Measurements from ENCODE around the gene RIC3. TPM values are rescaled to one million over a fixed set of nuclear protein-coding genes. Genes with fewer than 3 reads are reported as not detected.
"Not testable (repeated sequence)": the region's sequence is repeated elsewhere in the genome, so short reads cannot be mapped to it uniquely, and the experiment has no call there.

The RIC3 gene
- total RNA-seq, 2 donors from 2014 or later, result 17.2 to 17.8 TPM

GRCh38 chr11:8167796-8168195 is 1.0 kb downstream of the RIC3 start:
- H3K27me3 Mint-ChIP-seq (ENCODE audit: low read depth), result peaks cover 34% of the 10 kb centered on the region
- peak overlapping the region; percentile 20 for H3K27ac Mint-ChIP-seq
- peak overlapping the region; percentile 83 to 91 for H3K4me3 Mint-ChIP-seq

GRCh38 chr11:8164746-8165145 is 4.1 kb downstream of the RIC3 start:
- ATAC-seq (replicated peaks in 1 of 2) (no peak), DNase-seq (no peak)
- H3K4me3 Mint-ChIP-seq, result no peak overlapping the region
- no peaks in the 10 kb centered on the region for H3K9me3 Mint-ChIP-seq
- no peak overlapping the region for H3K27ac Mint-ChIP-seq
- peaks cover 23% of the 10 kb centered on the region for H3K4me1 Mint-ChIP-seq (ENCODE audit: low read depth)
- H3K36me3 Mint-ChIP-seq (ENCODE audit: insufficient read depth in 2 of 2), result peaks cover 4 to 7% of the 10 kb centered on the region in 2 donors
- peaks cover 24% of the 10 kb centered on the region for H3K27me3 Mint-ChIP-seq (ENCODE audit: low read depth)

More at GRCh38 chr11:8167796-8168195, 1.0 kb downstream of the RIC3 start:
- H3K4me1 Mint-ChIP-seq (ENCODE audit: low read depth), result peaks cover 23% of the 10 kb centered on the region
- peaks cover 4 to 7% of the 10 kb centered on the region in 2 donors for H3K36me3 Mint-ChIP-seq (ENCODE audit: insufficient read depth in 2 of 2)
- ATAC-seq (replicated peaks in 1 of 2), result no peak
- H3K9me3 Mint-ChIP-seq, result peaks cover 0 to 2% of the 10 kb centered on the region in 2 donors
- DNase-seq, result no peak

DNA sequence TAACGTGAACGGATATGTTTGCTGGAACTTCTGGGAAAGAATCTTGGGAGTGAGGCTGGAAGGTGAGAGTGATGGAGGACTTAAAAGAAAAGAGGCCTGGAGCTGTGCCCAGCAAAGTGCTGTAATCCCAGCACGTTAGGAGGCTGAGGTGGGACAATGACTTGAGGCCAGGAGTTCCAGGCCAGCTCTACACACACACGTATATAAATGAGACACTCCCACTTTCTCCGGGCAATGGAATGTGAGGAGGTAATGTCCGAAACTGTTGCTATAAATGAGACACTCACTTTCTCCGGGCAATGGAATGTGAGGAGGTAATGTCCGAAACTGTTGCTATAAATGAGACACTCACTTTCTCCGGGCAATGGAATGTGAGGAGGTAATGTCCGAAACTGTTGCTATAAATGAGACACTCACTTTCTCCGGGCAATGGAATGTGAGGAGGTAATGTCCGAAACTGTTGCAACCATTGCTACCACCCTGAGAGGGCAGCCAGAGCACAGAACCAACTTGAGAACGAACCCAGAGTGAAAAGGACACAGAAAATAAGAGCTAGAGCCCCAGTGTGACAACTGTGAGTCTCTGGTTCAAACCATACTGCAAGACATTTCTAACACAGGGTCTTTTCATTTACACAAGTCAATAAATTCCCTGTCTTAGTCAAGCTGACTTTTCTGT is 7.1 kb downstream of the RIC3 start:
- not testable (repeated sequence) for H3K4me3 Mint-ChIP-seq; DNase-seq; H3K4me1 Mint-ChIP-seq (ENCODE audit: low read depth); H3K27ac Mint-ChIP-seq; H3K36me3 Mint-ChIP-seq (ENCODE audit: insufficient read depth in 2 of 2); H3K9me3 Mint-ChIP-seq; H3K27me3 Mint-ChIP-seq (ENCODE audit: low read depth); ATAC-seq (replicated peaks in 1 of 2)

DNA sequence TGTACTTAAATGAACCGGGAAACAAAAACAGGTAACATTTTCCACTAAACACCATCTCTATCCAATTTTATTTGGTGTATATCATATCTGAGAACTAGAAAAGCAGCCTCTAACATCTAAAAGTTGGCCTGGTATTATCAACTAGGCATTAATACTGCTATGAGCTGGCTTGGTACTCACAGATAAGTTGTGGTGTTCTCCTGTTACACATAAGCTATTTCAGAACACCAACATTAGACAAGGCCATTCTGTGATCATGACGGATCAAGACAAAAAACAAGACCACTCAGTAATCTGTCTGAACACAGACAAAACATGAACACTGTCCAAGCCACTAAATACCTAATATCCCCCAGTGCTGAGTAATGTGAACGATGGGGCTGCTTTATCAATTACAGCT is 11.9 kb downstream of the RIC3 start:
- Mint-ChIP-seq H3K36me3 (ENCODE audit: insufficient read depth in 2 of 2) (no peaks in the 10 kb centered on the region), H3K4me3 (no peak overlapping the region), H3K9me3 (no peaks in the 10 kb centered on the region), H3K27me3 (ENCODE audit: low read depth) (no peaks in the 10 kb centered on the region), H3K27ac (no peak overlapping the region), H3K4me1 (ENCODE audit: low read depth) (no peaks in the 10 kb centered on the region)
- no peak for DNase-seq
- ATAC-seq (replicated peaks in 1 of 2), result no peak

- no peaks in the 10 kb centered on the region for H3K9me3 Mint-ChIP-seq
- no peaks in the 10 kb centered on the region for H3K4me1 Mint-ChIP-seq (ENCODE audit: low read depth)
- H3K4me3 Mint-ChIP-seq, result no peak overlapping the region
- no peaks in the 10 kb centered on the region for H3K27me3 Mint-ChIP-seq (ENCODE audit: low read depth)
- no peak for ATAC-seq (replicated peaks in 1 of 2)
- peaks cover 0 to 7% of the 10 kb centered on the region in 2 donors for H3K36me3 Mint-ChIP-seq (ENCODE audit: insufficient read depth in 2 of 2)
- H3K27ac Mint-ChIP-seq, result no peak overlapping the region
- no peak for DNase-seq
Measured at GRCh38 chr11:8149726-8150125, 19.1 kb downstream of the RIC3 start.

GRCh38 chr11:8138526-8138925 is 30.3 kb downstream of the RIC3 start:
- Mint-ChIP-seq H3K36me3 (ENCODE audit: insufficient read depth in 2 of 2) (peaks cover 3 to 9% of the 10 kb centered on the region in 2 donors), H3K27me3 (ENCODE audit: low read depth) (no peaks in the 10 kb centered on the region), H3K9me3 (peaks cover 2 to 5% of the 10 kb centered on the region in 2 donors), H3K4me3 (no peak overlapping the region), H3K27ac (no peak overlapping the region), H3K4me1 (ENCODE audit: low read depth) (no peaks in the 10 kb centered on the region)
- DNase-seq, result no peak
- ATAC-seq (replicated peaks in 1 of 2), result no peak

GRCh38 chr11:8127447-8127846 is 41.4 kb downstream of the RIC3 start:
- Mint-ChIP-seq H3K9me3 (peaks cover 0 to 1% of the 10 kb centered on the region in 2 donors), H3K36me3 (ENCODE audit: insufficient read depth in 2 of 2) (no peaks in the 10 kb centered on the region), H3K27me3 (ENCODE audit: low read depth) (no peaks in the 10 kb centered on the region), H3K27ac (no peak overlapping the region), H3K4me3 (no peak overlapping the region), H3K4me1 (ENCODE audit: low read depth) (no peaks in the 10 kb centered on the region)
- ATAC-seq (replicated peaks in 1 of 2) (no peak), DNase-seq (no peak)

DNA sequence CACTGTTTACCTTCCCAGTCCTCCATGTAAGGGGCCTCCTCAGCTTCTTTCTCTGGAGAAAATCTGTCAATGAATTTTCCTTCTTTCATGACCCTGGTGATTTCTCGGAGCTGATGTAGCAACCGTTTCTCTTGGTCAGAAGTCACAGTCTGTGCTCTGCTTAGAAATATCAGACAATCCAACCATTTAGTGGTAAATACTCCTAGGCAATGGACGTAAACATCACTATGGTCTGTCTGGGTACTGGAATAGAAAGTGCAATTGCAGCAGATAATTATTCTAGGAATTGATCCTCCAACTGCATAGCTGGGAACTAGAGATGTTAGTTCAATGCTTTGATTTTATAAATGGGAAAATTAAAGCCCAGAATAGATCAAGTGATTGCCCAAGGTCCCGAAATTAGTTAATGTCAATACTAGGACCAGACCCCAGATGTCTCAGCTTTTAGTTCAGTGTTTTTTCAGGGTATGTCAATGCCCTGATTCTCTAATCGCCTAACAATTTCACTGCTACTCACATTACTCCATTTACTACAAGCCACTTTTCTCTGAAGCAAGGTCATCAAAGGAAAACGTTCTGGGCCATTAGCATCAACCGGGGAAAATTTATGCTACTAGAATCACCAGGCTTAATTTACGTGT is 42.1 kb downstream of the RIC3 start:
- no peak overlapping the region for H3K27ac Mint-ChIP-seq
- ATAC-seq (replicated peaks in 1 of 2), result no peak
- DNase-seq, result no peak
- no peaks in the 10 kb centered on the region for H3K4me1 Mint-ChIP-seq (ENCODE audit: low read depth)
- H3K4me3 Mint-ChIP-seq, result no peak overlapping the region
- H3K27me3 Mint-ChIP-seq (ENCODE audit: low read depth), result no peaks in the 10 kb centered on the region
- peaks cover 0 to 1% of the 10 kb centered on the region in 2 donors for H3K36me3 Mint-ChIP-seq (ENCODE audit: insufficient read depth in 2 of 2)
- peaks cover 0 to 1% of the 10 kb centered on the region in 2 donors for H3K9me3 Mint-ChIP-seq

- DNase-seq (no peak), ATAC-seq (replicated peaks in 1 of 2) (no peak)
- no peak overlapping the region for H3K4me3 Mint-ChIP-seq
- no peaks in the 10 kb centered on the region for H3K27me3 Mint-ChIP-seq (ENCODE audit: low read depth)
- no peaks in the 10 kb centered on the region for H3K4me1 Mint-ChIP-seq (ENCODE audit: low read depth)
- peaks cover 0 to 3% of the 10 kb centered on the region in 2 donors for H3K9me3 Mint-ChIP-seq
- peaks cover 10% of the 10 kb centered on the region in 2 donors for H3K36me3 Mint-ChIP-seq (ENCODE audit: insufficient read depth in 2 of 2)
- no peak overlapping the region for H3K27ac Mint-ChIP-seq
Measured at GRCh38 chr11:8122173-8122764, 46.6 kb downstream of the RIC3 start.

DNA sequence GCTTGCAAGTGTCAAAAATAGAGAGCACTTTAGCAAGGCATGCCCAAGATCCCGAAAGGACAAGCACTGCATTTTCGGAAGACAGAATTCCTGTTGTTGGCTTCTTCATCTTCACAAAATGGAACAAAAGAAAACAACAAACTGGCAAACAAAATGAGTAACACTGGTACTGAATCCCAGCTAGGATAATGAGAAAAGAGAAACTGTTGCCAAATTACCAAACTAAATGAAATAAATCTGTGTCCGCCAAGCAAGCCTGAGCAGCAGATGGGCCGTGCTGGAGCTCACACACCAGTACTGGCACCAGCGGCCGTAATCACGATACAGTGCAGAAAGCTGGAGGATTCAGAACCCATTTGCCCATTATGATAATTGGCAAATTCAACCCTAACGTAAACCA is 57.2 kb downstream of the RIC3 start:
- ATAC-seq (replicated peaks in 1 of 2), result no peak
- peaks cover 6 to 9% of the 10 kb centered on the region in 2 donors for H3K36me3 Mint-ChIP-seq (ENCODE audit: insufficient read depth in 2 of 2)

DNA sequence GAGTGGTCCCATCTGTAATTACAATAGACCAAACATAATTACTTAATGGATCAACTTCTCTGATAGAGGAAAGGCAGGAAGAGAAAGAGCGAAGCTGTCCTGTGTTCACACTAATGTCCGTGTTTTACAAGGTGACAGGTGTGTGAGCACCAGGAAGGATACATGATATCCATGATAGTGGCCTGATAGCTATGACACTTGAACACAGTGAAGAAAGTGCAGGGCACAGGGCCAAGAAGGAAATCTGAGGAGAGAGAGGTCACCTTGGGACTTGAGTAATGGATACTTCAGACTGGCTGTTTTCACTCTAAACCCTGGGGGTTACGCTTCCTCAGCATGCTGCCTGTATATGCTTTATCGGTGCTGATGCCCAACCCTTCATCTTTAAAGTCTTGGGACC is 58.4 kb downstream of the RIC3 start:
- H3K27ac Mint-ChIP-seq, result no peak overlapping the region
- H3K36me3 Mint-ChIP-seq (ENCODE audit: insufficient read depth in 2 of 2), result peaks cover 4 to 9% of the 10 kb centered on the region in 2 donors
- no peak overlapping the region for H3K4me3 Mint-ChIP-seq
- H3K27me3 Mint-ChIP-seq (ENCODE audit: low read depth), result no peaks in the 10 kb centered on the region
- no peaks in the 10 kb centered on the region for H3K4me1 Mint-ChIP-seq (ENCODE audit: low read depth)
- ATAC-seq (replicated peaks in 1 of 2), result no peak
- peaks cover 4 to 5% of the 10 kb centered on the region in 2 donors for H3K9me3 Mint-ChIP-seq
- no peak for DNase-seq

More for the DNA sequence above, 57.2 kb downstream of the RIC3 start:
- Mint-ChIP-seq H3K9me3 (peaks cover 4 to 7% of the 10 kb centered on the region in 2 donors), H3K27ac (no peak overlapping the region), H3K27me3 (ENCODE audit: low read depth) (no peaks in the 10 kb centered on the region), H3K4me3 (no peak overlapping the region), H3K4me1 (ENCODE audit: low read depth) (no peaks in the 10 kb centered on the region)
- DNase-seq, result no peak

DNA sequence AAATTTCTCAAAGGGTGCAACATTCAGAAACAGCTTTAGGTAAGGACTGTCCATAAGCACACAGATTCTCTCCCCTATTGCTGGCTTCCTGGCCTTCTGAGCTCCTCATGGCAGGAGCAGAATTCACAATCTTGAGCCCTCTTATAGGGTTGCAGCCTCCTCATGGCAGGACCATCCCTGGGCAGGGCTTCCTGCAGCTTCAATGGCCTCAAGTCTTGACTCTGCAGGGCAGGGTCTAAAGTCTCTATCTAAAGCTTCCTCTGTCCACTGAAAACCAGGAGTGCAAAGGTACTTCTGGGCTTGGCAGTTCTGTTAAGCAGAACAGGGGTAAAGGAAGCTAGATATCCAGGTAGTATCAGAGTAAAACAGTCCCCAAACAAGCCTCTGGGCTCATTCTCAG is 59.1 kb downstream of the RIC3 start:
- Mint-ChIP-seq H3K9me3 (peaks cover 0 to under 1% of the 10 kb centered on the region in 2 donors), H3K4me3 (no peak overlapping the region), H3K27ac (no peak overlapping the region), H3K4me1 (ENCODE audit: low read depth) (no peaks in the 10 kb centered on the region), H3K36me3 (ENCODE audit: insufficient read depth in 2 of 2) (peaks cover under 1 to 5% of the 10 kb centered on the region in 2 donors), H3K27me3 (ENCODE audit: low read depth) (no peaks in the 10 kb centered on the region)
- ATAC-seq (replicated peaks in 1 of 2), result no peak
- no peak for DNase-seq

- no peaks in the 10 kb centered on the region for H3K4me1 Mint-ChIP-seq (ENCODE audit: low read depth)
- ATAC-seq (replicated peaks in 1 of 2), result no peak
- H3K9me3 Mint-ChIP-seq, result no peaks in the 10 kb centered on the region
- H3K36me3 Mint-ChIP-seq (ENCODE audit: insufficient read depth in 2 of 2), result no peaks in the 10 kb centered on the region
- no peaks in the 10 kb centered on the region for H3K27me3 Mint-ChIP-seq (ENCODE audit: low read depth)
- H3K4me3 Mint-ChIP-seq, result no peak overlapping the region
- no peak for DNase-seq
- no peak overlapping the region for H3K27ac Mint-ChIP-seq
Measured at GRCh38 chr11:8108421-8108820, 60.4 kb downstream of the RIC3 start.

Measured in activated T-cell treated with anti-CD3 and anti-CD28 coated beads, Interleukin-2, amount 50 U/mL, for 72 hours (primary cell).